HCT116 (cell line): ENCODE results near the gene ARID5B. TPM values are rescaled to one million over a fixed set of nuclear protein-coding genes. Genes with fewer than 3 reads are reported as not detected.

Source experiments
- ATAC-seq: fragments of 200-7000 bp; cut with Tn5 transposase; 2 replicates; pipeline ENCODE4 v1.9.1; 2020; ENCODE audit warnings: mild to moderate bottlenecking, moderate library complexity
- BruUV-seq: library from RNA; stranded (reverse); fragments of 400-500 nt; replicated peaks from 2 replicates; lab custom pipeline; 2021; lab: Mats Ljungman, UMichigan
- CTCF ChIA-PET: fragments of 300-600 bp; sonication (Branson Sonifier 250); formaldehyde crosslinking; loops from one replicate; lab custom pipeline; 2021; ENCODE audit warnings: antibody characterized with exemption; lab: Charles Lee
- POLR2A ChIA-PET: fragments of 300-600, 350-600 bp; sonication (Branson Sonifier 250); formaldehyde crosslinking; loops from one replicate; lab custom pipeline; 2021; ENCODE audit warnings: antibody characterized with exemption; lab: Charles Lee
- RAD21 ChIA-PET, 2 experiments: fragments of 300-600 bp; sonication (Branson Sonifier 250); formaldehyde crosslinking; loops; one replicate each; lab custom pipeline; 2023; ENCODE audit warnings: low total read pairs in 2 of 2; ENCODE audit not compliant: uncharacterized antibody in 2 of 2, unreplicated experiment in 2 of 2, low non-redundant PET in 1 of 2; lab: Charles Lee
- DNase-seq: peaks from one replicate; pipeline ENCODE4 v3.0.0-alpha.2; 2010; ENCODE audit warnings: low read depth, low spot score
- H2AFZ ChIP-seq: fragments of 200-600 bp; shearing (Covaris generic), sonication (generic); 2 replicates; pipeline ENCODE4 v1.6.1; 2017; ENCODE audit warnings: low read depth, mixed run types, mixed read lengths, antibody characterized with exemption, low read length; ENCODE audit not compliant: poor library complexity, severe bottlenecking
- H3K27ac ChIP-seq: 2 replicates; pipeline ENCODE4 v1.5.1; 2012; ENCODE audit warnings: low read depth, low read length
- H3K27me3 ChIP-seq: fragments of 200-600 bp; sonication (generic); 2 replicates; pipeline ENCODE4 v1.6.1; 2016; ENCODE audit warnings: mixed run types, low read length, mixed read lengths; ENCODE audit not compliant: insufficient read depth
- H3K36me3 ChIP-seq, 2 experiments: fragments of 200-500 bp in 1 of 2; fragments of 200-600 bp in 1 of 2; sonication (Bioruptor generic) in 1 of 2; sonication (generic) in 1 of 2; 2 replicates each; pipeline versions ENCODE4 v1.5.1 to v1.6.1; 2014 to 2016; ENCODE audit warnings: low read length in 2 of 2, inconsistent platforms in 1 of 2, mixed read lengths in 1 of 2, mixed run types in 1 of 2; ENCODE audit not compliant: insufficient read depth in 2 of 2, control insufficient read depth in 1 of 2
- H3K4me1 ChIP-seq, 2 experiments: fragments of 200-600 bp in 1 of 2; sonication (generic) in 1 of 2; 2 replicates each; pipeline versions ENCODE4 v1.5.1 to v1.6.1; 2012 to 2017; ENCODE audit warnings: low read length in 2 of 2, inconsistent platforms in 1 of 2, mild to moderate bottlenecking in 1 of 2, mixed read lengths in 1 of 2, mixed run types in 1 of 2, moderate library complexity in 1 of 2; ENCODE audit not compliant: insufficient read depth in 2 of 2, control insufficient read depth in 1 of 2
- H3K4me2 ChIP-seq: fragments of 200-600 bp; sonication (generic); 2 replicates; pipeline ENCODE4 v1.6.1; 2017; ENCODE audit warnings: mixed run types, low read length, mixed read lengths
- H3K4me3 ChIP-seq, 2 experiments: fragments of 200-600 bp in 1 of 2; sonication (generic) in 1 of 2; replicated peaks in 1 of 2; 2 replicates each; pipeline ENCODE4 v1.5.1; 2011 to 2016; ENCODE audit warnings: low read length in 2 of 2, control low read depth in 1 of 2, low read depth in 1 of 2, mild to moderate bottlenecking in 1 of 2, mixed read lengths in 1 of 2, mixed run types in 1 of 2
- H3K79me2 ChIP-seq: fragments of 200-600 bp; sonication (generic); 2 replicates; pipeline ENCODE4 v1.6.1; 2017; ENCODE audit warnings: mild to moderate bottlenecking, mixed run types, low read length, moderate library complexity, mixed read lengths; ENCODE audit not compliant: insufficient read depth
- H3K9ac ChIP-seq: fragments of 200-600 bp; sonication (generic); 2 replicates; pipeline ENCODE4 v1.6.1; 2016; ENCODE audit warnings: low read length, mixed read lengths
- H3K9me2 ChIP-seq: fragments of 200-600 bp; sonication (generic), shearing (Covaris generic); 2 replicates; pipeline ENCODE4 v1.6.1; 2017; ENCODE audit warnings: mixed run types, mild to moderate bottlenecking, moderate library complexity; ENCODE audit not compliant: insufficient read depth
- H3K9me3 ChIP-seq, 2 experiments: fragments of 200-500 bp in 1 of 2; fragments of 200-600 bp in 1 of 2; sonication (Bioruptor generic) in 1 of 2; sonication (generic) in 1 of 2; 2 replicates each; pipeline ENCODE4 v1.6.1; 2014 to 2017; ENCODE audit warnings: low read length in 2 of 2, mixed read lengths in 2 of 2, inconsistent platforms in 1 of 2, low read depth in 1 of 2, mild to moderate bottlenecking in 1 of 2, mixed run types in 1 of 2, moderate library complexity in 1 of 2; ENCODE audit not compliant: control insufficient read depth in 1 of 2, insufficient read depth in 1 of 2
- H4K20me1 ChIP-seq: fragments of 200-600 bp; sonication (generic), shearing (Covaris generic); 2 replicates; pipeline ENCODE4 v1.6.1; 2017; ENCODE audit warnings: mixed run types, mild to moderate bottlenecking, moderate library complexity; ENCODE audit not compliant: insufficient read depth
- CBX3 ChIP-seq: IDR thresholded peaks from 2 replicates; pipeline ENCODE4 v1.6.1; 2012; ENCODE audit warnings: low read depth
- EGR1 ChIP-seq: IDR thresholded peaks from 2 replicates; pipeline ENCODE4 v1.6.1; 2012; ENCODE audit warnings: low read depth
- ELF1 ChIP-seq: IDR thresholded peaks from 2 replicates; pipeline ENCODE4 v1.6.1; 2012; ENCODE audit warnings: low read depth, borderline replicate concordance
- FOSL1 ChIP-seq: IDR thresholded peaks from 2 replicates; pipeline ENCODE4 v1.6.1; 2012; ENCODE audit warnings: low read depth
- JUND ChIP-seq: IDR thresholded peaks from 2 replicates; pipeline ENCODE4 v1.6.1; 2012
- POLR2AphosphoS5 ChIP-seq: IDR thresholded peaks from 2 replicates; pipeline ENCODE4 v1.6.1; 2011; ENCODE audit warnings: mild to moderate bottlenecking, low read depth, low read length, moderate library complexity
- RAD21 ChIP-seq: IDR thresholded peaks from 2 replicates; pipeline ENCODE4 v1.6.1; 2012; ENCODE audit warnings: low read depth, mild to moderate bottlenecking
- SRF ChIP-seq: IDR thresholded peaks from 2 replicates; pipeline ENCODE4 v1.6.1; 2012; ENCODE audit warnings: low read depth
- TCF7L2 ChIP-seq: IDR thresholded peaks from 2 replicates; pipeline ENCODE4 v1.7.0; 2011; ENCODE audit warnings: borderline replicate concordance, inconsistent platforms; ENCODE audit not compliant: insufficient read depth, insufficient read length; ENCODE audit errors: extremely low read depth
- ZNF274 ChIP-seq: fragments of 200-500 bp; sonication (Bioruptor generic); IDR thresholded peaks from 2 replicates; pipeline ENCODE4 v1.6.1; 2014; ENCODE audit warnings: mild to moderate bottlenecking, low read depth, low read length, inconsistent platforms
- intact Hi-C: fragments of 100-400 bp; cut with micrococcal nuclease; formaldehyde crosslinking; loops from 2 replicates; pipeline ENCODE4 v1.10.0; 2022
- total RNA-seq: library from RNA; stranded (reverse); gene quantifications from one replicate; pipeline ENCODE4 v1.2.1, GENCODE V29; 2021; ENCODE audit not compliant: unreplicated experiment
- TF ChIP-seq, protein P1 (sequence below): IDR thresholded peaks from 2 replicates; pipeline ENCODE4 v1.6.1; 2012

Gene ARID5B
- total RNA-seq, 1 experiment from 2014 or later, result 4.7 TPM

DNA sequence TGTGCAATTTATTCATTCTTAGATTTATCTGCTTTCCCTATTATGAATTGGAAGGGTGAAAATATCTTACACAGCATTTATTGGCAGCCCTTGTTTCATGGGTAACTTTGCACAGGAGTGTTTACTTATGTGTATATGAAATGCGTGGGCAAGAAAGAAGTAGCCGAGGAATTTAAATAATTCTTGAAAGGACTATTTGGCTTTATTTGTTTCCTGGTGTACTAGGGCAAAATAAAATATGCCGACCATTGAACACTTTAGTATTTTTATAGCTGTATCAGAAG lies 93.7 kb downstream of the ARID5B start:
- TF ChIP-seq CBX3, result no peak
- no peak overlapping the region for H3K27ac ChIP-seq

DNA sequence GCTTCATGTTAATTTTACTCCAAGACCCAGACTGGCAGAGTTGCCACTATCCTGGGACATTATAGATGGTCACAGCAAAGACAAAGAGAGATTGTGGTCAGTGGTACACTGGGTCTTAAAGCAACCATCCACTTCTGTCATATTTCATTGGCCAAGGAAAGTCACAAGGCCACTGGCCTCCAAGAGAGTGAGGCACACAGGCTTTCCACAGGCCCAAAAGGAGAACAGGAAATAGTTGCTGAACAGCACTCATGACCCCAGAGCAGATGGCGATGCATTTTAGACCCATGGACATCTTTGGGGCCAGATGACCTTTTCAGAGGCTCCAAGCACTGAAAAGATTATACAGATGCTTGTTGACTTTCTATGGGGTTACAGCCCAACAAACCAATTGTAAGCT lies 97.4 kb downstream of the ARID5B start:
- Histone ChIP-seq H3K4me1 (no peaks in the 10 kb centered on the region), H3K36me3 (no peaks in the 10 kb centered on the region), H3K27ac (no peak overlapping the region), H3K9me2 (no peaks in the 10 kb centered on the region), H3K9me3 (no peaks in the 10 kb centered on the region)
- intact Hi-C loops, result no loop called here
- POLR2A ChIA-PET, result no interaction called here
- TF ChIP-seq RAD21 (no peak), POLR2AphosphoS5 (no peak), SRF (no peak), ELF1 (no peak), ZNF274 (no peak), FOSL1 (no peak), TCF7L2 (no peak), EGR1 (no peak), JUND (no peak)
- TF ChIP-seq, protein P1, sequence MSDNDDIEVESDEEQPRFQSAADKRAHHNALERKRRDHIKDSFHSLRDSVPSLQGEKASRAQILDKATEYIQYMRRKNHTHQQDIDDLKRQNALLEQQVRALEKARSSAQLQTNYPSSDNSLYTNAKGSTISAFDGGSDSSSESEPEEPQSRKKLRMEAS, result no peak
- TF ChIP-seq, all 23 proteins: peak for 0
- BruUV-seq, result no TSS peak
- Histone ChIP-seq H3K4me3 (no peak overlapping the region), H3K27me3 (no peaks in the 10 kb centered on the region), H2AFZ (no peak overlapping the region), H3K4me2 (no peak overlapping the region), H3K9ac (no peak overlapping the region), H3K79me2 (no peaks in the 10 kb centered on the region), H4K20me1 (no peaks in the 10 kb centered on the region)
- ChIA-PET RAD21 (no interaction called here), CTCF (no interaction called here)
- no peak for ATAC-seq
- no peak for DNase-seq

More for the DNA sequence above, 93.7 kb downstream of the ARID5B start:
- no peaks in the 10 kb centered on the region for H3K9me2 ChIP-seq
- H3K79me2 ChIP-seq, result no peaks in the 10 kb centered on the region
- H2AFZ ChIP-seq, result no peak overlapping the region
- H4K20me1 ChIP-seq, result no peaks in the 10 kb centered on the region
- no peak overlapping the region for H3K4me3 ChIP-seq
- no peaks in the 10 kb centered on the region for H3K4me1 ChIP-seq
- H3K9ac ChIP-seq, result no peak overlapping the region
- no peak overlapping the region for H3K4me2 ChIP-seq
- CTCF ChIA-PET, result no interaction called here
- no peak for ATAC-seq
- RAD21 ChIA-PET, result no interaction called here
- intact Hi-C loops, result no loop called here
- H3K36me3 ChIP-seq, result no peaks in the 10 kb centered on the region
- POLR2A ChIA-PET, result no interaction called here
- no peak for DNase-seq
- H3K9me3 ChIP-seq, result no peaks in the 10 kb centered on the region
- H3K27me3 ChIP-seq, result no peaks in the 10 kb centered on the region
- no TSS peak for BruUV-seq
